ENCODE results near the gene DMAP1.

The DMAP1 gene

GRCh38 chr1:44229435-44230167 is 16.3 kb downstream of the DMAP1 start:
- DNase-seq (ENCODE audit: low read depth), result no peak
- H3K4me3 ChIP-seq (ENCODE audit: low read depth, low read length), result no peak overlapping the region
- no peak for TF ChIP-seq CTCF (IDR thresholded peaks at IDR 0.05; ENCODE audit: control insufficient read depth, extremely low read depth, insufficient read depth)

- TF ChIP-seq CTCF (IDR thresholded peaks at IDR 0.05; ENCODE audit: control insufficient read depth, extremely low read depth, insufficient read depth), result no peak
- DNase-seq (ENCODE audit: low read depth), result no peak
- no peak overlapping the region for H3K4me3 ChIP-seq (ENCODE audit: low read depth, low read length)
Measured at GRCh38 chr1:44230796-44231195, 17.5 kb downstream of the DMAP1 start.

GRCh38 chr1:44233593-44233992 is 20.3 kb downstream of the DMAP1 start:
- no peak overlapping the region for H3K4me3 ChIP-seq (ENCODE audit: low read depth, low read length)
- no peak for TF ChIP-seq CTCF (IDR thresholded peaks at IDR 0.05; ENCODE audit: control insufficient read depth, extremely low read depth, insufficient read depth)
- DNase-seq (ENCODE audit: low read depth), result no peak

- no peak for DNase-seq (ENCODE audit: low read depth)
- H3K4me3 ChIP-seq (ENCODE audit: low read depth, low read length), result no peak overlapping the region
- no peak for TF ChIP-seq CTCF (IDR thresholded peaks at IDR 0.05; ENCODE audit: control insufficient read depth, extremely low read depth, insufficient read depth)
Measured at GRCh38 chr1:44235808-44236207, 22.5 kb downstream of the DMAP1 start.

- no peak overlapping the region for H3K4me3 ChIP-seq (ENCODE audit: low read depth, low read length)
- no peak for DNase-seq (ENCODE audit: low read depth)
- no peak for TF ChIP-seq CTCF (IDR thresholded peaks at IDR 0.05; ENCODE audit: control insufficient read depth, extremely low read depth, insufficient read depth)
Measured at GRCh38 chr1:44236490-44237272, 23.4 kb downstream of the DMAP1 start.

GRCh38 chr1:44237721-44238457 is 24.6 kb downstream of the DMAP1 start:
- DNase-seq (ENCODE audit: low read depth), result no peak
- H3K4me3 ChIP-seq (ENCODE audit: low read depth, low read length), result no peak overlapping the region
- TF ChIP-seq CTCF (IDR thresholded peaks at IDR 0.05; ENCODE audit: control insufficient read depth, extremely low read depth, insufficient read depth), result no peak
